GM21423 (cell line): Measurements from ENCODE around the gene RHOH.
"Not testable (repeated sequence)": the region's sequence is repeated elsewhere in the genome, so short reads cannot be mapped to it uniquely, and the experiment has no call there.

Source experiments
- ATAC-seq: cut with Tn5 transposase; IDR thresholded peaks from one replicate; pipeline ENCODE4 v1.9.1; 2021; ENCODE audit warnings: mild to moderate bottlenecking, moderate library complexity; ENCODE audit not compliant: unreplicated experiment

The RHOH gene, protein sequence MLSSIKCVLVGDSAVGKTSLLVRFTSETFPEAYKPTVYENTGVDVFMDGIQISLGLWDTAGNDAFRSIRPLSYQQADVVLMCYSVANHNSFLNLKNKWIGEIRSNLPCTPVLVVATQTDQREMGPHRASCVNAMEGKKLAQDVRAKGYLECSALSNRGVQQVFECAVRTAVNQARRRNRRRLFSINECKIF

DNA sequence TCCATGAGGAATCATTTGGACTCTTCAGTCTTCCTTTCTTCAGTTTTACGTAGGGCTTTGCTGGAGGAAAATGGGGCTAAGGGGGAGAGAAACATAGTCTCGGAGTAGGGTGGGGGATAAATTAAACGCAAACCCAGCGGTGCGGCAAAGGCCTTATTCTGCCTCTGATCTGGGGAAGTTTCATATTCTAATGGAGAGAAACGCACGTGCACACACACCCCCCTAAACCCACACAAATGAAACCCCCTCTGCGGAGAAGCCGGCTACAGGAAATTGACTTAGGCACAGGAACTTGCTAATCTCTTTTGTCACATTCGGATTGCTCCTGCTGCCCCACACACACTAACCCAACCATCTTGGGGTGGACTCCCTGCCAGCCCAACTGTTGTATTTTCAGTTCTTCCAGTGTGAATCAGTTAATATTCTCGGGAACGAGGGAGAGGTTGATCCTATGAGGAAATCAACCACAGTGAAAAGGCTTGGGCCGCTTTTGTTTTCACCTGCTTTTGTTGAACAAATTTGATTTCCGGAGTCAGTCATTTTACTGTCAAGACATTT is at the start of gene RHOH:
Gene RHOH (plus strand): TSS at position 308 of the 558 bp plus-strand sequence. CDS start 46,356 bp downstream, outside the sequence.
- ATAC-seq: peak; percentile 18

DNA sequence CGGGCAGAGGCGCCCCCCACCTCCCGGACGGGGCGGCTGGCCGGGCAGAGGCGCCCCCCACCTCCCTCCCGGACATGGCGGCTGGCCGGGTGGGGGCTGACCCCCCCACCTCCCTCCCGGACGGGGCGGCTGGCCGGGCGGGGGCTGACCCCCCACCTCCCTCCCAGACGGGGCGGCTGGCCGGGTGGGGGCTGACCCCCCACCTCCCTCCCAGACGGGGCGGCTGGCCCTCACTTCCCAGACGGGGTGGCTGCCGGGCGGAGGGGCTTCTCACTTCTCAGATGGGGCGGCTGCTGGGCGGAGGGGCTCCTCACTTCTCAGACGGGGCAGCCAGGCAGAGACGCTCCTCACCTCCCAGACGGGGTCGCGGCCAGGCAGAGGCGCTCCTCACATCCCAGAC is 49.3 kb upstream of the RHOH start:
- ATAC-seq: not testable (repeated sequence)

DNA sequence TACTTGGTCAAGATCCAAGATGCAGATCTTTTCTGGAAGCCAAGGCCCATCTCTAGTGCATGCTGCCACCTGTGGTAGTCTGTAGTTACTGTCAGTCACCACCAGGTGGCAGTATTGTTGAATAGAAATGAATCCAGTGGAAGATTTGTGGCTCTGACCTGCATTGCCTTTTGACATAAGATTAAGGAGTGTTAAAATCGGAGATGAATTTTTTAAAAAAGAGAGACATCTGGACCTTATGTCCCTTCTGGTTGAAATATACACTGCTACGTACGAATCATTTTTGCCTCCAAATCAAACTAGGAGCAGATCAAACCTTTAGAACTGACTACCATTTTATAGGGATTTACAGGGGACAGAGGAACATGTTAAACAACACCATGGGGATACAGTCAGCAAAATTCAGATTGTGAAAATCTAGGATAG is 46.9 kb upstream of the RHOH start:
- ATAC-seq: peak; percentile 64

DNA sequence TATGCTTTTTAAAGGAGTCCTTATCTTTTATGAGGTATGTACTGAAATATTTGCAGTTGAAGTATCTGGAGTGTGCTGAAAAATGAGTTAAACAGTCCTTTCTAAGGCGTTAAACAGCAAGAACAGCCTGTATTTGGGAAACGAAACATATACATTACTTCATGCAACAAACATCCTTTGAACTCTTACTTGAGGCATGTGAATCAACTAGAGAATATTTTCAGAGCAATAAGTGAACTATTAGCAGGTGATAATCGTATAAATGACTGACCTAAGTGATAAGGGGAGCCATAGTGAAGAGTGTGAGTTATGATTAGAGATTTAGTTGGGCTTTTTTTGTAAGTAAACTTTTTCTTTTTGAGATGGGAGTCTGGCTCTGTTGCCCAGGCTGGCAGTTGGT is 45.9 kb upstream of the RHOH start:
- ATAC-seq: no peak

- no peak for ATAC-seq
Observed at GRCh38 chr4:40152637-40153036, 44.2 kb upstream of the RHOH start.

DNA sequence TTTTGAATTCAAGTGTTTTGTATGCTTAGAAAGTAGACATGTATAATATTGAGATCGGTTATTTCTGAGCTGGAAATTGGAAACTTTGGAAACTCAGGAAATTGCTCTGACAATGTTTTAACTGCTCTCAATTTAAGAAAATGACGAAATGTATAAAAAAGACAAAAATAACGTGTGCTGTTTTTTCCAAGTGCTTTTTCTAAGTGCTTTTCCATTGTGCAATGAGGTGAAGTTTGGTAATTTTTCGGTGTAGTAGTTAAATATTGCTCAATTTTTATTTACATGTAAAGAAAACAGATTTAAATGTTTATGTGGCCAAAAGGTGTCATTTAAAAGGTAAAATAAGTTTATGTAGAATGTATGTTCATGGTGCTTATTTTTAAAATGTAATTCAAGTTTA is 39.4 kb upstream of the RHOH start:
- no peak for ATAC-seq

DNA sequence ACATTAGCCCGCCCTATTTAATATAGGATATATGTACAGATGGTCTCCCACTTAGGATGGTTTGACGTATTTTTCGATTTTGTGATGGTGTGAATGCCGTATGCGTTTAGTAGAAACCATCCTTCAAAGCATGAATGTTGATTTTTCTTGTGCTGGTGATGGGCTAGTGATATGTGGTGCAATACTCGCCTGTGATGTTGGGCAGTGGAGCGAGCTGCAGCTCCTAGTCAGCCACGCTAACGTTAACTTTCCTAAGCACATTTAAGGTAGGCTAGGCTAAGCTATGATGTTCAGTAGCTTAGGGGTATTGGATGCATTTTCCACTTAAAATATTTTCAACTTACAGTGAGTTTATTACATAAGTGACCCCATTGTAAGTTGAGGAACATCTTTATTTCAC is 36.6 kb upstream of the RHOH start:
- ATAC-seq: no peak

DNA sequence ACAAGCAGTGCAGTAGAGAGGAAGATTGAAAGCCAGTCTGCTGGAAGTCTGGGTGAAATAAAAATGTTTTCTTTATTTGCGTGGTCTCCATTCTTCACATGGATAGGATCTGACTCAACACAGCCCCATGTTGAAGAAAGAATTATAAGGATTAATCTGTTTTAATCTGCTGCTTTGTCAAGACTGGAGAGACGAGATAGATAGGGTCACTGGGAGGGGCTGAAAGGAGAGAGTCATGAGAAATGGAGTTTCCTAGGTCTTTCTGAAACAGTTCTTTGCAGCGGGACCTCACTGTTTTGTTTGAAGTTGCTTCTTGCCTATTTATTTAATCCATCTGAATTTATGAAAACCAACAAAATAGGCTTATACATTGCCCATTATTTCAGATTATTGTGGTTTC is 32.4 kb upstream of the RHOH start:
- ATAC-seq: no peak

DNA sequence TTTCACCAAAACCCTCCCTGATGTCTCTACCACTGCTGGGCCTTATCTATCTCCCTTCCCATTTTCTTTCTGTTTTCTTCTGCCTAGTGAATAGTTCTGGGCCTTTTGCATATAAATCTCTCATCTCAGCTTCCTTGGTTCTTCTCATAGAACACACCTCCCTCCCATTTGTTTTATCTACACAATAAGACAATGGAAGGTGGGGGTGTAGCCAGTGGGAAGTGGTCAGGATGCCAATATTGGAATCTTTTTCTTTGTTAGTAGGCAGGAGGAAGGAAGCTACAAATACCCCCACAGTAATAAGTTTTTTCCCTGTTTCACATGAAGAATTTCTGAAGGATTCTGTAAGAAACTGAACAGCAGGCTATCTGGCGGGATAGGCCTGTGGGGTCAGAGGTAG is 30.9 kb upstream of the RHOH start:
- no peak for ATAC-seq

- no peak for ATAC-seq
Observed at GRCh38 chr4:40168070-40168469, 28.8 kb upstream of the RHOH start.

GRCh38 chr4:40170588-40170987 is 26.2 kb upstream of the RHOH start:
- ATAC-seq: peak; percentile 80

GRCh38 chr4:40173470-40173875 is 23.4 kb upstream of the RHOH start:
- peak; percentile 66 for ATAC-seq

GRCh38 chr4:40176602-40177001 is 20.2 kb upstream of the RHOH start:
- ATAC-seq: no peak

DNA sequence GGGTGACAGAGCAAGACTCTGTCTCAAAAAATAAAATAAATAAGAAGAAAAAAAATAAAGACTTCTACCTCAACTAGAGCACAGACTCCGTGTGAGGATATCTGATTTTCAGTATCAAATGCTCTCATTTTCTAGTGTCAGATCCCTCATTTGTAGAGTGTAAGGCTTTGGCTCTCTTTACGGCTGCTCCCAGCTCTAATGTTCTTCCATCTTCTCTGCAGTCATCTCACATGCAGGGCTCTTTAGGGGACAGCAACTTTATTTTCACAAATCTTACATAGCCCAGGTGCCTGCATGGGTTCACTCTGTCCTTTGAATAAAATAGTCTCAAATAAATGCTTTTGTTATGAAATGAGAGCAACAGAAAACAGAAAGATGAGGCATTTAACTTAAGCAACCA is 19.2 kb upstream of the RHOH start:
- no peak for ATAC-seq

GRCh38 chr4:40178672-40179071 is 18.2 kb upstream of the RHOH start:
- ATAC-seq: no peak

DNA sequence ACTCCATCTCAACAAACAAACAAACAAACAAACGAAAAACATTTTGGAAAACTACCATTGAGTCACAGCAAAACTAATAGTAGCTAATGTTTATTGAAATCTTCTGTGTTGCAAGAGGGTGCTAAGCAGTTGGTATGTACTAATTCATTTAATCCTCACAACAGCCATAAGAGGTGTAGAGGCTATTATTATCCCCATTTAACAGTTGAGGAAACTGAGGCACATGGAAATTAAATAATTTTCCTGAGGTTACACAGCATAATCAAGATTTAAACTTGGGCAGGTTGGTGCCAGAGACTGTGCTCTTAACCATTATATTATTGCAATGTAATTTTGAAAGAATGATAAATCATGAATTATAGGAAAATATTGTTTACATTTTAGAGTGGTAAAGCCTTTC is 17.5 kb upstream of the RHOH start:
- no peak for ATAC-seq

- no peak for ATAC-seq
Observed at GRCh38 chr4:40180356-40180755, 16.5 kb upstream of the RHOH start.

DNA sequence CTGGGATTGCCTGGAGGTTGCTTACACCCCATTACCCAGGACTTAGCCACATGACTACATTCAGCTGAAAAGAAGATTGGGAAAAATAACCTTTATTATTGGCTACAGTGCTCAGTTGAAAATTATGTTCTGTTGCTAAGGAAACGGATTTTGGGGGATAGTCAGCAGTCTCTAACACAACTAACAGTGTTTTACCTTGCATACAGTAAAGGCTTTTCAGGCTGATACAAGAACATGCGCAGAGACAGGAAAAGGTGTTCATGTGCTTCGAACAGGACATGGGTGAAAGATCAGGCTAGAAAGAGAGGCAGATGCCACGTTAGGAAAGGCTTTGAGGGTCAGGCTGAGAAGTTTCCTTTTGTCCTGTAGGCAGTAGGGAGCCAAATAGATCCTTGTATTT is 14.8 kb upstream of the RHOH start:
- ATAC-seq: no peak

- no peak for ATAC-seq
Observed at GRCh38 chr4:40182954-40183353, 13.9 kb upstream of the RHOH start.

DNA sequence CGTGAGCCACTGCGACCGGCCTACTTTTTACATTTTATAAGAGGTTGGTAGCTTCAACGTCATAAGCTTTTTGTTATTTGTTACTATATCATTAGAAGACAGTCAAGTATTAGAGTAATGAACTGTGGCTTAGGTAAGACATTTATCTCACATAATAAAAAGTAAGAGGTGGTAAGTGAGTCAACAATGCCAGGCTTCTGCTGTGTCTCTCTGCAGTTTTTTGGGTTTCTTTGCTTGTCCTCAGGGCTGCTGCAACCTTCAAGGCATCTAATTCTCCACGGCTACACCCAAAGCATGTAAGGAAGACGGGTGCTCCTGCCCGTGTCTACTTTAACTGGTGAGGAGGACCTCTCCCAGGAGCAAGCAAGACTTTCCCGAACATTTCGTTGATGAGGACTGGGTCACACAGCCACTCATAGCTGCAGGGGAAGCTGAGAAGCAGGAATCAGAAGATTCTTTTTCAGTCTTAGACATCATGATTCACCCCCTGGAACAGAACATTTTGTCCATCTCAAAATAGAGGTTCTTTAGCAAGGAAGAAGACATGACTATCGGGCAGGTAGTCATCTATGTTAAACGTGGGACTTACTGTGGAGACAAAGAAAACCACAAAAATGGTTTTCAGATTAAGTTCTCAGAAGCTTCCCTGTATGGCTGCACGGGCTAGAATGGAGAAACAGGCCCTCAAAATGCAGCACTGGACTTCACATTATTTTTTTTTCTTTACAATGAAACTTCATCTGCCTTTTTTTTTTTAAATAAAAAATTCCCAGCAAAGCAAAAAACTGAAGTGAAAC is 13.0 kb upstream of the RHOH start:
- ATAC-seq: no peak

DNA sequence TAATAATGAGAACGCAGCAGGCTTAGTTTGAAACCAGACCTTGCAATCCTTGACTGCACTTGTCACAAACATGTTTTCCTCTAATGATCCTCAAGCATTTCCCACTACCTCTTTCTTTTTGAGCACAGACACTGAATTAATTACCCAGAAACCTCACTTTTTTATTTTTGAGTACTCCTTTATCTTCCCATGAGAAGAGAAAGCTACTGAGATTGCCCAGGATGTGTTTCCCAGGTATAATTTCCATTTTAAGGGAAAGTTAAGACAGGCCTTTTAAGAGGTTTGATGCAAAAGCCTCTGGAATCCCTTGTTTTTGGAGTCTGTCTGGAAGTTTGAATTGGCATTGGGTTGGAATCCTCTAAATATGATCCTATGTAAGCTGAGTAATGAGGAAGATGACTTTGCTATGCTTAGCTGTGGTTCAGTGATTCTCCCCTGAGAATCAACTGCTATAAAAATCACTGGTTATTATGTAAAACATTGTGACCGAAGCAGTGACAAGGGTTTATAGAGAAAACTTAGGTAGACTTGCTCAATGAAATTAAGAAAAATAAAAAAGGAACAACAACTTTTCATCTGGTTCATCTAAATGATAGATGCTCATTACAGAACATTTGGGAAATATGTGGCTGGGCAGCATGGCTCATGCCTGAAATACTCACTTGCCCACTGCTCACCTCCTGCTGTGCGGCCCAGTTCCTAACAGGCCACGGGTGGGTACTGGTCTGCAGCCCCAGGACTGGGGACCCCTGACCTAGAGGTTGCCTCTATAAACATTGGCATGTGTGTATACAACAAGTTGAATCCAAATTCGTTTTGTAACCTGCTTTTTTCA is 10.8 kb upstream of the RHOH start:
- ATAC-seq: peak; percentile 55
